MM.1S (cell line): Measurements from ENCODE around the gene ZNF799.

Experiments used
- EZH2 ChIP-seq: fragments of 300-600 bp; sonication (generic); optimal IDR thresholded peaks from 2 replicates; pipeline ENCODE3; 2017; ENCODE audit warnings: low read depth, mild to moderate bottlenecking, antibody characterized with exemption, low read length, mixed read lengths
- EZH2phosphoT487 ChIP-seq: fragments of 300-600 bp; sonication (generic); IDR thresholded peaks from 2 replicates; pipeline ENCODE4 v1.6.1; 2018; ENCODE audit warnings: antibody characterized with exemption, low read length
- TF ChIP-seq, protein P1 (sequence below): fragments of 300-600 bp; sonication (generic); IDR thresholded peaks from 2 replicates; pipeline ENCODE4 v1.5.1; 2016; ENCODE audit warnings: antibody characterized with exemption, low read length, mixed read lengths

- TF ChIP-seq, protein P1, sequence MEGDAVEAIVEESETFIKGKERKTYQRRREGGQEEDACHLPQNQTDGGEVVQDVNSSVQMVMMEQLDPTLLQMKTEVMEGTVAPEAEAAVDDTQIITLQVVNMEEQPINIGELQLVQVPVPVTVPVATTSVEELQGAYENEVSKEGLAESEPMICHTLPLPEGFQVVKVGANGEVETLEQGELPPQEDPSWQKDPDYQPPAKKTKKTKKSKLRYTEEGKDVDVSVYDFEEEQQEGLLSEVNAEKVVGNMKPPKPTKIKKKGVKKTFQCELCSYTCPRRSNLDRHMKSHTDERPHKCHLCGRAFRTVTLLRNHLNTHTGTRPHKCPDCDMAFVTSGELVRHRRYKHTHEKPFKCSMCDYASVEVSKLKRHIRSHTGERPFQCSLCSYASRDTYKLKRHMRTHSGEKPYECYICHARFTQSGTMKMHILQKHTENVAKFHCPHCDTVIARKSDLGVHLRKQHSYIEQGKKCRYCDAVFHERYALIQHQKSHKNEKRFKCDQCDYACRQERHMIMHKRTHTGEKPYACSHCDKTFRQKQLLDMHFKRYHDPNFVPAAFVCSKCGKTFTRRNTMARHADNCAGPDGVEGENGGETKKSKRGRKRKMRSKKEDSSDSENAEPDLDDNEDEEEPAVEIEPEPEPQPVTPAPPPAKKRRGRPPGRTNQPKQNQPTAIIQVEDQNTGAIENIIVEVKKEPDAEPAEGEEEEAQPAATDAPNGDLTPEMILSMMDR, result no peak
- TF ChIP-seq EZH2phosphoT487 (no peak), EZH2 (no peak)
Measured at GRCh38 chr19:12400633-12401502, at the start of gene ZNF799.
